SK-N-SH (cell line): ENCODE measurements around the gene OR51I1. TPM values are rescaled to one million over a fixed set of nuclear protein-coding genes. Genes with fewer than 3 reads are reported as not detected.

ENCODE experiments used
- CTCF ChIA-PET: fragments of 300-600, 350-600 bp; formaldehyde crosslinking; extraction: SDS; loops from one replicate; lab custom pipeline; 2021; lab: Yijun Ruan, JAX
- POLR2A ChIA-PET: fragments of 350-600 bp; sonication (Branson Sonifier 250); formaldehyde crosslinking; extraction: SDS; loops from one replicate; lab custom pipeline; 2020; ENCODE audit warnings: antibody characterized with exemption, inconsistent platforms; lab: Yijun Ruan, JAX
- DNase-seq: peaks from one replicate; pipeline ENCODE4 v3.0.0; 2012
- H2AFZ ChIP-seq: fragments of 200-600 bp; sonication (generic); 2 replicates; pipeline ENCODE4 v1.8.1; 2016; ENCODE audit warnings: antibody characterized with exemption, mild to moderate bottlenecking, low read depth
- H3F3A ChIP-seq: fragments of 200-600 bp; sonication (generic); replicated peaks from 2 replicates; pipeline ENCODE3; 2016; ENCODE audit warnings: antibody characterized with exemption, mild to moderate bottlenecking; ENCODE audit not compliant: insufficient read depth
- H3K27ac ChIP-seq, 2 experiments: fragments of 200-500 bp in 1 of 2; fragments of 200-600 bp in 1 of 2; sonication (Bioruptor generic) in 1 of 2; sonication (generic), shearing (Covaris generic) in 1 of 2; 2 replicates each; pipeline versions ENCODE4 v1.5.1 to v1.6.1; 2014 to 2016; ENCODE audit warnings: low read depth in 2 of 2, inconsistent platforms in 1 of 2, low read length in 1 of 2, mild to moderate bottlenecking in 1 of 2, mixed read lengths in 1 of 2
- H3K27me3 ChIP-seq: fragments of 200-600 bp; sonication (generic), shearing (Covaris generic); 2 replicates; pipeline ENCODE4 v1.6.1; 2016; ENCODE audit warnings: mixed run types; ENCODE audit not compliant: insufficient read depth
- H3K36me3 ChIP-seq, 2 experiments: fragments of 200-500 bp in 1 of 2; fragments of 200-600 bp in 1 of 2; sonication (Bioruptor generic) in 1 of 2; sonication (generic) in 1 of 2; replicated peaks in 1 of 2; 2 replicates each; pipeline versions ENCODE3 to v1.5.1; 2014 to 2016; ENCODE audit warnings: low read length in 1 of 2, mild to moderate bottlenecking in 1 of 2; ENCODE audit not compliant: insufficient read depth in 2 of 2, control insufficient read depth in 1 of 2
- H3K4me1 ChIP-seq, 2 experiments: fragments of 200-500 bp in 1 of 2; fragments of 200-600 bp in 1 of 2; sonication (Bioruptor generic) in 1 of 2; sonication (generic), shearing (Covaris generic) in 1 of 2; 2 replicates each; pipeline versions ENCODE4 v1.5.1 to v1.6.1; 2014 to 2016; ENCODE audit warnings: low read depth in 1 of 2, low read length in 1 of 2, mixed run types in 1 of 2; ENCODE audit not compliant: insufficient read depth in 2 of 2, control insufficient read depth in 1 of 2
- H3K4me2 ChIP-seq: fragments of 200-600 bp; sonication (generic), shearing (Covaris generic); 2 replicates; pipeline ENCODE4 v1.6.1; 2017; ENCODE audit warnings: mixed run types
- H3K4me3 ChIP-seq, 2 experiments: fragments of 200-500 bp in 1 of 2; fragments of 200-600 bp in 1 of 2; sonication (Bioruptor generic) in 1 of 2; sonication (generic), shearing (Covaris generic) in 1 of 2; 2 replicates each; pipeline versions ENCODE4 v1.5.1 to v1.8.1; 2014 to 2016; ENCODE audit warnings: low read depth in 2 of 2, inconsistent platforms in 1 of 2, low read length in 1 of 2, mild to moderate bottlenecking in 1 of 2, mixed read lengths in 1 of 2, moderate library complexity in 1 of 2
- H3K79me2 ChIP-seq: fragments of 200-600 bp; sonication (generic); 2 replicates; pipeline ENCODE4 v1.8.1; 2017; ENCODE audit warnings: mild to moderate bottlenecking; ENCODE audit not compliant: insufficient read depth
- H3K9ac ChIP-seq: fragments of 200-600 bp; sonication (generic); 2 replicates; pipeline ENCODE4 v1.6.1; 2017; ENCODE audit warnings: mixed run types
- H3K9me2 ChIP-seq: fragments of 200-600 bp; sonication (generic); 2 replicates; pipeline ENCODE4 v1.6.1; 2017; ENCODE audit warnings: mixed run types
- H3K9me3 ChIP-seq: fragments of 200-600 bp; sonication (generic); 2 replicates; pipeline ENCODE4 v1.6.1; 2017; ENCODE audit warnings: mixed run types, mild to moderate bottlenecking, moderate library complexity
- H4K20me1 ChIP-seq: fragments of 200-600 bp; sonication (generic); 2 replicates; pipeline ENCODE4 v1.6.1; 2017; ENCODE audit warnings: mild to moderate bottlenecking, mixed run types; ENCODE audit not compliant: insufficient read depth
- ELF1 ChIP-seq: IDR thresholded peaks from 2 replicates; pipeline ENCODE4 v1.4.0; 2012
- EZH2phosphoT487 ChIP-seq: fragments of 200-600 bp; sonication (generic); IDR thresholded peaks from 2 replicates; pipeline ENCODE4 v1.6.1; 2017; ENCODE audit warnings: low read depth, mixed run types, mild to moderate bottlenecking, antibody characterized with exemption, moderate library complexity, borderline replicate concordance
- FOSL2 ChIP-seq: IDR thresholded peaks from 2 replicates; pipeline ENCODE4 v1.4.0; 2012; ENCODE audit warnings: low read depth, mild to moderate bottlenecking, moderate library complexity, borderline replicate concordance
- FOXJ3 ChIP-seq: sonication (generic); formaldehyde crosslinking; IDR thresholded peaks from 2 replicates; pipeline ENCODE4 v1.5.1; 2020; ENCODE audit warnings: mild to moderate bottlenecking, missing genetic modification reagents
- JUND ChIP-seq: IDR thresholded peaks from 2 replicates; pipeline ENCODE4 v1.4.0; 2012
- MEF2A ChIP-seq: IDR thresholded peaks from 2 replicates; pipeline ENCODE4 v1.4.0; 2012; ENCODE audit warnings: low read depth, borderline replicate concordance
- NRF1 ChIP-seq: IDR thresholded peaks from 2 replicates; pipeline ENCODE4 v1.6.1; 2012; ENCODE audit warnings: low read depth, mild to moderate bottlenecking, low read length
- PBX3 ChIP-seq: IDR thresholded peaks from 2 replicates; pipeline ENCODE4; 2012
- POLR2AphosphoS5 ChIP-seq: IDR thresholded peaks from 2 replicates; pipeline ENCODE4 v1.6.1; 2012; ENCODE audit warnings: low read depth, low read length
- RCOR1 ChIP-seq: fragments of 150-350 bp; IDR thresholded peaks from 2 replicates; pipeline ENCODE4 v1.6.1; 2017; ENCODE audit warnings: antibody characterized with exemption, low read length
- RXRA ChIP-seq: IDR thresholded peaks from 2 replicates; pipeline ENCODE4 v1.4.0; 2012; ENCODE audit warnings: low read depth, mild to moderate bottlenecking, borderline replicate concordance
- SIN3A ChIP-seq: IDR thresholded peaks from 2 replicates; pipeline ENCODE4 v1.6.1; 2012; ENCODE audit warnings: low read depth, mild to moderate bottlenecking, low read length, moderate library complexity, borderline replicate concordance
- SMC3 ChIP-seq: IDR thresholded peaks from 2 replicates; pipeline ENCODE4 v1.6.1; 2012; ENCODE audit warnings: low read depth, low read length, improper control_type of control experiment
- TEAD4 ChIP-seq: IDR thresholded peaks from 2 replicates; pipeline ENCODE4 v1.4.0; 2012; ENCODE audit warnings: mild to moderate bottlenecking, borderline replicate concordance; ENCODE audit not compliant: insufficient read depth
- USF2 ChIP-seq: fragments of 150-350 bp; IDR thresholded peaks from 2 replicates; pipeline ENCODE4 v1.6.1; 2017; ENCODE audit warnings: antibody characterized with exemption, low read length, low read depth, borderline replicate concordance
- ZBTB33 ChIP-seq: IDR thresholded peaks from 2 replicates; pipeline ENCODE4 v1.4.0; 2012; ENCODE audit warnings: low read depth, borderline replicate concordance
- WGBS: methylation state at CpG from one replicate; pipeline ENCODE4 v1.1.6; 2017; ENCODE audit warnings: low lambda C conversion rate; 5-methylcytosine and 5-hydroxymethylcytosine counted together
- polyA plus RNA-seq, 3 experiments: library from polyadenylated mRNA; depleted of rRNA; stranded (reverse); fragments of >200 nt; gene quantifications; 2 replicates each; pipeline ENCODE4 v1.2.3, GENCODE V29; 2012

Gene OR51I1
- polyA plus RNA-seq, 1 of the 3 experiments (the other 2 are of a cell fraction) = not detected

- H3K4me2 ChIP-seq = no peak overlapping the region
- TF ChIP-seq ELF1 (no peak), FOXJ3 (CRISPR knock-in tag) (no peak), SMC3 (no peak), POLR2AphosphoS5 (no peak), FOSL2 (no peak), NRF1 (no peak), PBX3 (no peak)
- TF ChIP-seq, all 33 proteins: peak for 0
- no peak overlapping the region for H3K4me3 ChIP-seq
- H3K9ac ChIP-seq = no peak overlapping the region
- H3K4me1 ChIP-seq = no peaks in the 10 kb centered on the region
- CTCF ChIA-PET = interaction anchor here (1.0 kb wide), 1 partner anchor 12 kb away, joined by 3 read pairs; no protein-coding TSS in a partner anchor
- H3K27ac ChIP-seq = no peak overlapping the region
- no peaks in the 10 kb centered on the region for H3K9me3 ChIP-seq
- H3K27me3 ChIP-seq = peaks cover 8% of the 10 kb centered on the region
- no peaks in the 10 kb centered on the region for H3K79me2 ChIP-seq
- H3F3A ChIP-seq = no peaks in the 10 kb centered on the region
- H2AFZ ChIP-seq = no peak overlapping the region
- no peaks in the 10 kb centered on the region for H3K9me2 ChIP-seq
- H3K36me3 ChIP-seq = no peaks in the 10 kb centered on the region
- WGBS = 25% methylated on average over 1 of the region's 4 CpGs
- POLR2A ChIA-PET = no interaction called here
- DNase-seq = no peak
- no peaks in the 10 kb centered on the region for H4K20me1 ChIP-seq
These were observed 47.6 kb upstream of the OR51I1 start for GRCh38 chr11:5488798-5489399.

GRCh38 chr11:5488385-5488784 is 47.1 kb upstream of the OR51I1 start, which contains the start of gene OR52D1:
Gene OR52D1 (plus strand): TSS chr11:5488685. CDS start chr11:5488707, 22 bp downstream.
- H2AFZ ChIP-seq = no peak within 1 kb of the TSS
- H4K20me1 ChIP-seq = no peaks in the 10 kb centered on the region
- H3K4me2 ChIP-seq = no peak within 1 kb of the TSS
- POLR2A ChIA-PET = no interaction called here
- no peaks in the 10 kb centered on the region for H3K79me2 ChIP-seq
- peaks cover 8% of the 10 kb centered on the region for H3K27me3 ChIP-seq
- H3K27ac ChIP-seq = no peak within 1 kb of the TSS
- H3K4me3 ChIP-seq = no peak within 1 kb of the TSS
- H3F3A ChIP-seq = no peaks in the 10 kb centered on the region
- TF ChIP-seq TEAD4 (no peak), JUND (no peak), FOXJ3 (CRISPR knock-in tag) (no peak), ZBTB33 (no peak), RCOR1 (no peak), SIN3A (no peak), EZH2phosphoT487 (no peak), MEF2A (no peak), RXRA (no peak), USF2 (no peak)
- TF ChIP-seq, all 33 proteins: peak for 0
- H3K4me1 ChIP-seq = no peaks in the 10 kb centered on the region
- no peaks in the 10 kb centered on the region for H3K9me3 ChIP-seq
- no peaks in the 10 kb centered on the region for H3K9me2 ChIP-seq
- CTCF ChIA-PET = no interaction called here
- DNase-seq = no peak
- no peaks in the 10 kb centered on the region for H3K36me3 ChIP-seq
- no peak within 1 kb of the TSS for H3K9ac ChIP-seq
